Stimulated activated CD4-positive, alpha-beta T cell treated with anti-CD3 and anti-CD28 coated beads, TNF-alpha, amount 100 ng/mL, for 48 hours (primary cell): ENCODE data around the gene SH3BP2.

ENCODE experiments used
- DNase-seq, 3 donors: peaks; one replicate each; pipeline ENCODE4 v3.0.0-alpha.2; 2020; ENCODE audit warnings: low read depth in 3 of 3

The SH3BP2 gene

GRCh38 chr4:2878346-2878745, 85.5 kb downstream of the SH3BP2 start:
- DNase-seq = peak in 2 of 3 donors; percentile 3 to 8

GRCh38 chr4:2879026-2879425, 86.1 kb downstream of the SH3BP2 start:
- no peak for DNase-seq

- DNase-seq = no peak
Measured at GRCh38 chr4:2881431-2881830, 88.5 kb downstream of the SH3BP2 start.

- no peak for DNase-seq
Measured at GRCh38 chr4:2882341-2882740, 89.5 kb downstream of the SH3BP2 start.

GRCh38 chr4:2886161-2886560, 93.3 kb downstream of the SH3BP2 start:
- DNase-seq = no peak

GRCh38 chr4:2886622-2887021, 93.7 kb downstream of the SH3BP2 start:
- DNase-seq = no peak

GRCh38 chr4:2887343-2887742, 94.5 kb downstream of the SH3BP2 start:
- no peak for DNase-seq

- no peak for DNase-seq
Measured at GRCh38 chr4:2888886-2889285, 96.0 kb downstream of the SH3BP2 start.
